ENCODE data around the gene PTPRN2.
"Not testable (repeated sequence)": the region's sequence is repeated elsewhere in the genome, so short reads cannot be mapped to it uniquely, and the experiment has no call there.

Gene PTPRN2

GRCh38 chr7:158550886-158551452, 36.7 kb downstream of the PTPRN2 start:
- no peak for DNase-seq (ENCODE audit: low spot score)

- no peak for DNase-seq (ENCODE audit: low spot score)
Measured at GRCh38 chr7:158550394-158550700, 37.3 kb downstream of the PTPRN2 start.

- DNase-seq (ENCODE audit: low spot score): no peak
Measured at GRCh38 chr7:158549616-158550393, 37.8 kb downstream of the PTPRN2 start.

GRCh38 chr7:158549176-158549615, 38.4 kb downstream of the PTPRN2 start:
- no peak for DNase-seq (ENCODE audit: low spot score)

- no peak for DNase-seq (ENCODE audit: low spot score)
Measured at GRCh38 chr7:158548726-158549125, 38.9 kb downstream of the PTPRN2 start.

- DNase-seq (ENCODE audit: low spot score): no peak
Measured at GRCh38 chr7:158547817-158548216, 39.8 kb downstream of the PTPRN2 start.

- no peak for DNase-seq (ENCODE audit: low spot score)
Measured at GRCh38 chr7:158546626-158547025, 41.0 kb downstream of the PTPRN2 start.

GRCh38 chr7:158546214-158546613, 41.4 kb downstream of the PTPRN2 start:
- DNase-seq (ENCODE audit: low spot score): no peak

GRCh38 chr7:158544708-158545107, 42.9 kb downstream of the PTPRN2 start:
- no peak for DNase-seq (ENCODE audit: low spot score)

GRCh38 chr7:158543840-158544239, 43.8 kb downstream of the PTPRN2 start:
- DNase-seq (ENCODE audit: low spot score): no peak

GRCh38 chr7:158542651-158543566, 44.7 kb downstream of the PTPRN2 start:
- DNase-seq (ENCODE audit: low spot score): no peak

- DNase-seq (ENCODE audit: low spot score): no peak
Measured at GRCh38 chr7:158541346-158542010, 46.1 kb downstream of the PTPRN2 start.

GRCh38 chr7:158539711-158540146, 47.9 kb downstream of the PTPRN2 start:
- no peak for DNase-seq (ENCODE audit: low spot score)

GRCh38 chr7:158538156-158538946, 49.3 kb downstream of the PTPRN2 start:
- DNase-seq (ENCODE audit: low spot score): no peak

GRCh38 chr7:158537516-158537882, 50.1 kb downstream of the PTPRN2 start:
- no peak for DNase-seq (ENCODE audit: low spot score)

- no peak for DNase-seq (ENCODE audit: low spot score)
Measured at GRCh38 chr7:158536871-158537515, 50.6 kb downstream of the PTPRN2 start.

- no peak for DNase-seq (ENCODE audit: low spot score)
Measured at GRCh38 chr7:158535079-158535478, 52.5 kb downstream of the PTPRN2 start.

GRCh38 chr7:158534598-158534997, 53.0 kb downstream of the PTPRN2 start:
- no peak for DNase-seq (ENCODE audit: low spot score)

- DNase-seq (ENCODE audit: low spot score): not testable (repeated sequence)
Measured at GRCh38 chr7:158534134-158534515, 53.5 kb downstream of the PTPRN2 start.

- DNase-seq (ENCODE audit: low spot score): no peak
Measured at GRCh38 chr7:158533386-158534133, 54.1 kb downstream of the PTPRN2 start.
